Esophagus squamous epithelium (tissue), 5 donors: ENCODE measurements around the gene EFS. TPM values are rescaled to one million over a fixed set of nuclear protein-coding genes. Genes with fewer than 3 reads are reported as not detected.

Source experiments
- DNase-seq: peaks from one replicate; lab custom pipeline; 2025; lab: John Stamatoyannopoulos, UW
- H3K27ac ChIP-seq, 4 donors: fragments of 200-600 bp; sonication (generic); one replicate each; pipeline ENCODE4 v1.5.1; 2016 to 2019; ENCODE audit warnings: mild to moderate bottlenecking in 1 of 4
- H3K27me3 ChIP-seq, 4 donors: fragments of 200-600 bp; sonication (generic); 1 replicate in 3 of 4; 2 replicates in 1 of 4; pipeline versions ENCODE4 v1.5.1 to v1.6.0; 2017 to 2021; ENCODE audit warnings: antibody characterized with exemption in 1 of 4
- H3K36me3 ChIP-seq, 3 donors: fragments of 200-600 bp; sonication (generic); one replicate each; pipeline ENCODE4 v1.5.1; 2016 to 2019
- H3K4me1 ChIP-seq, 3 donors: fragments of 200-600 bp; sonication (generic); one replicate each; pipeline ENCODE4 v1.5.1; 2017 to 2019
- H3K4me3 ChIP-seq, 4 donors: fragments of 200-600 bp; sonication (generic); 1 replicate in 3 of 4; 2 replicates in 1 of 4; pipeline ENCODE4 v1.5.1; 2016 to 2019; ENCODE audit warnings: mild to moderate bottlenecking in 2 of 4, moderate library complexity in 1 of 4
- H3K9me3 ChIP-seq, 3 donors: fragments of 200-600 bp; sonication (generic); one replicate each; pipeline ENCODE4 v1.5.1; 2016 to 2019
- CTCF ChIP-seq, 6 experiments: fragments of 450-650 bp in 4 of 6; fragments of 200-600 bp in 2 of 6; sonication (generic) in 2 of 6; IDR thresholded peaks; one replicate each; pipeline ENCODE4 v1.5.1; 2016 to 2019; ENCODE audit warnings: antibody characterized with exemption in 6 of 6, mild to moderate bottlenecking in 4 of 6, moderate library complexity in 4 of 6
- POLR2A ChIP-seq, 4 donors: fragments of 450-650 bp; IDR thresholded peaks; one replicate each; pipeline ENCODE4 v1.6.1; 2017; ENCODE audit warnings: antibody characterized with exemption in 4 of 4, mild to moderate bottlenecking in 4 of 4, moderate library complexity in 3 of 4
- WGBS, 2 donors: methylation state at CpG; one replicate each; pipeline ENCODE4 v1.1.5; 2018; 5-methylcytosine and 5-hydroxymethylcytosine counted together
- intact Hi-C: fragments of 100-400 bp; cut with DNase I; formaldehyde crosslinking; loops from one replicate; pipeline ENCODE4 v1.15.0; 2022
- total RNA-seq, 4 donors: library from RNA; depleted of rRNA; stranded (reverse); fragments of >200 nt; gene quantifications; one replicate each; pipeline ENCODE4 v1.1.0, GENCODE V29; 2016
- donor health status: DM: yes; HTN: yes; CAD: no.

EFS gene
- total RNA-seq, 4 donors from 2014 or later: 17.8 to 34.4 (median 20.9) TPM

- Histone ChIP-seq H3K4me3 (no peak overlapping the region), H3K27ac (no peak overlapping the region), H3K9me3 (no peaks in the 10 kb centered on the region), H3K27me3 (peaks cover 0 to 14% (median 0%) of the 10 kb centered on the region in 4 donors), H3K36me3 (no peaks in the 10 kb centered on the region), H3K4me1 (peaks cover 2 to 5% (median 3%) of the 10 kb centered on the region in 3 donors)
- DNase-seq: no peak
- TF ChIP-seq POLR2A (IDR thresholded peaks at IDR 0.05) (no peak), CTCF (IDR thresholded peaks at IDR 0.05) (no peak)
- intact Hi-C loops: no loop called here
- WGBS, 2 donors: 40 to 61% methylated on average over 1 to 3 of the region's 27 CpGs
These were observed 18.1 kb downstream of the EFS start for GRCh38 chr14:23346693-23347405.

GRCh38 chr14:23345987-23346692 is 18.8 kb downstream of the EFS start:
- Histone ChIP-seq H3K9me3 (no peaks in the 10 kb centered on the region), H3K27me3 (peaks cover 0 to 7% (median 0%) of the 10 kb centered on the region in 4 donors), H3K36me3 (no peaks in the 10 kb centered on the region), H3K4me1 (no peaks in the 10 kb centered on the region), H3K4me3 (no peak overlapping the region), H3K27ac (no peak overlapping the region)
- TF ChIP-seq POLR2A (IDR thresholded peaks at IDR 0.05) (no peak), CTCF (IDR thresholded peaks at IDR 0.05) (no peak)
- no peak for DNase-seq
- intact Hi-C loops: no loop called here
- WGBS, 2 donors: 67 to 79% methylated on average over 8 to 9 of the region's 13 CpGs

GRCh38 chr14:23344481-23344880 is 20.5 kb downstream of the EFS start:
- TF ChIP-seq CTCF (IDR thresholded peaks at IDR 0.05): no peak
- no peak for TF ChIP-seq POLR2A (IDR thresholded peaks at IDR 0.05)
- 43 to 54% methylated on average over 3 of the region's 3 CpGs for WGBS, 2 donors
- Histone ChIP-seq H3K36me3 (no peaks in the 10 kb centered on the region), H3K27me3 (no peaks in the 10 kb centered on the region), H3K4me3 (no peak overlapping the region), H3K9me3 (no peaks in the 10 kb centered on the region), H3K4me1 (no peaks in the 10 kb centered on the region), H3K27ac (no peak overlapping the region)
- intact Hi-C loops: no loop called here
- DNase-seq: no peak

- H3K27me3 ChIP-seq: peaks cover 0 to 9% (median 0%) of the 10 kb centered on the region in 4 donors
- no peaks in the 10 kb centered on the region for H3K36me3 ChIP-seq
- TF ChIP-seq POLR2A (IDR thresholded peaks at IDR 0.05) (no peak), CTCF (IDR thresholded peaks at IDR 0.05) (no peak)
- DNase-seq: no peak
- 67 to 79% methylated on average over 1 of the region's 1 CpG for WGBS, 2 donors
- no peak overlapping the region for H3K4me3 ChIP-seq
- intact Hi-C loops: no loop called here
- no peaks in the 10 kb centered on the region for H3K4me1 ChIP-seq
- no peaks in the 10 kb centered on the region for H3K9me3 ChIP-seq
- no peak overlapping the region for H3K27ac ChIP-seq
These were observed 25.3 kb downstream of the EFS start for GRCh38 chr14:23339506-23340268.
